NCI-H748 (cell line): Measurements from ENCODE around the gene TRIM34.
"Not testable (repeated sequence)": the region's sequence is repeated elsewhere in the genome, so short reads cannot be mapped to it uniquely, and the experiment has no call there.

Source experiments
- DNase-seq: peaks from one replicate; lab custom pipeline; 2025; ENCODE audit not compliant: unreplicated experiment; lab: John Stamatoyannopoulos, UW

TRIM34 gene, protein sequence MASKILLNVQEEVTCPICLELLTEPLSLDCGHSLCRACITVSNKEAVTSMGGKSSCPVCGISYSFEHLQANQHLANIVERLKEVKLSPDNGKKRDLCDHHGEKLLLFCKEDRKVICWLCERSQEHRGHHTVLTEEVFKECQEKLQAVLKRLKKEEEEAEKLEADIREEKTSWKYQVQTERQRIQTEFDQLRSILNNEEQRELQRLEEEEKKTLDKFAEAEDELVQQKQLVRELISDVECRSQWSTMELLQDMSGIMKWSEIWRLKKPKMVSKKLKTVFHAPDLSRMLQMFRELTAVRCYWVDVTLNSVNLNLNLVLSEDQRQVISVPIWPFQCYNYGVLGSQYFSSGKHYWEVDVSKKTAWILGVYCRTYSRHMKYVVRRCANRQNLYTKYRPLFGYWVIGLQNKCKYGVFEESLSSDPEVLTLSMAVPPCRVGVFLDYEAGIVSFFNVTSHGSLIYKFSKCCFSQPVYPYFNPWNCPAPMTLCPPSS

DNA sequence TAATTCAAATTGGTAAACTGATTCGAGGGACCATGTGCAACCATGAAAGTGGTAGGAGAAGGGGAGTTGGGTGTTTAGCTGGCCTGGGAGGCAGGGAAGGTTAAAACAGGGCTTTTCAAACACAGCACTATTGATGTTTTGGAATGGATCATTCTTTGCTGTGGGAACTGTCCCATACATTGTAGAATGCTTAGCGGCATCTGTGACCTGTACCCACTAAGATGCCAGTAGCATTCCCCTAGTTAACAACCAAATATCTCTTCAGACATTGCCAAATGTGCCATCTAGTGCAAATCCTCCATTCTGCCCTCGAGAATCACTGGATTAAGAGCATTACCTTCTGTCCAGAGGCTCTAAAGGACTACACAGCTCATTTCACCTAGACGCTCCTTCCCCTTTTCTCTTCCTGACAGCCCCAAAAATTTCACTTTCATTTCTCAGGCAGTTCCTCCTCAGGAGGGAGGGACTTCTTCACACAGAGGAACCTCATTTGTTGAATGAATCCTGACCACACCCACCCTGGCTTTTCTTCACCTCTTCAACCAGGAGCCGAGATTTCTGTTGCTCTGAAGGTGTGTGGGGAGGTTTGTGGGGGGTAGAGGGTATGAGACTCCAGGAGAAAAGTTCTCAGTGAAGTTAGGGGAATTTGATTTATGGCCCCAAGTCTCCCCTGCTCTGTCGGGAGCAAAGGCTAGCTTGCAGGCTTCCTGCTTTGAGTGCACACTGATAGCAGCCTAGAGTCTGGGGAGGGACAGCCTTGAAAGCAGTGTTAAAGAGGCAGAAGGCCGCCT, at the start of gene TRIM34:
Gene TRIM34, plus strand, starts transcription at position 513 of the 791 bp plus-strand sequence. CDS start 7,331 bp downstream, outside the sequence.
- no peak for DNase-seq

DNA sequence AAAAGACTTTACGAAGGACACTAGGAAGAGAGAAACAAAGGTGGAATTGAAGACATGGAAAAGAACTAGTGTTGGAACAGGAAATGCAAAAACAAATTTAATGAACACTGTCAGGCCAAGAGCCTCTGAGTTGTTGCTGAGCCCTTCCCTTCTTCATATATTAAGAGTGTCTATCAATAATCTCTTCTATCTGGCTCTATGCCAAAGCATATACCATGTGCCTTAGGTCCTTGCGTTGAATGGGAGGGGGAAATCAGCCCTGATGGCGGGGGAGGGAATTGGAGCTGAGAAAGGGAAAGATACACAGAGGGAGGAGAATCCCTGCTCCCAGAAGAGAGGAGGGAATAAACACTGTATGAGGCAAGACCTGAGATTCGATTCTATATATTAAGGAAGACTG, 49.6 kb upstream of the TRIM34 start:
- DNase-seq: peak; percentile 4

DNA sequence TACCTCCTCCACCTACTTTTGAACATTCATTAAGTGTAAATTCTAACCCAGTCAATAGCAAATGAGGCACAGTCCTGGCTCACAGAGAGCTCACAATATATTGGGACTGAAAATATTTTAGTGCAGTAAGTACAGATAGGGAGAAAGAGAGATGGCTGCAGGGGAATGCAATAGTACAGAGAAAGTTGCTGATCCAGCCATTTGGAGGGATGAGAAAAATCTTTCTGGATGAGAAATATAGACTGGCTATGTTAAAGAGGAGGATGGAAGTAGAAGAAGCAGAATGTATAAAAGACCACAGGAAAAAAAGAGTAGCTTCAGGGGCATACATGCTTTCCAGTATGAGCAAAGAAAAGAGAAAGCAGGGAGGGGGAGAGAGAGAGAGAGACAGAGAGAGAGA, 47.7 kb upstream of the TRIM34 start:
- no peak for DNase-seq

DNA sequence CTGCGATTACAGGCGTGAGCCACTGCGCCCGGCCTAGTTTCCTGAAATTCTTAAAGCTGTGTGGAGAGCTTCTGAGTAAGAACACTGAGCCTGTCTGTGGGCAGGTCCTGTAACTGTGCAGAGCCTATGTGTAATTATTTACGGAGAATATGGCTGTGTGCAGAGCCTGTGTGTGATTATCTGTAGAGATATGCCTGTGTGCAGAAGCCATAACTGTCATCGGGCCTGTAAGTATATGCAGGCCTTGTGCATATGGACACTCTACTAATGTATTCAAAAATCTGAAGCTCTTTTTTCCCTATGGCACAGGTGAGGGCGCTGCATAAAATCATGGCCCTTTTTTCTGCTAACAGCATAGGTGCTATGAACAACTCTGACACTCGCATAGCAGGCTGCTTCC, 44.2 kb upstream of the TRIM34 start, which contains the start of gene OR52B6:
Gene OR52B6, plus strand, starts transcription at position 301 of the 400 bp plus-strand sequence. Its CDS starts 0 bp downstream, at position 301.
- no peak for DNase-seq

DNA sequence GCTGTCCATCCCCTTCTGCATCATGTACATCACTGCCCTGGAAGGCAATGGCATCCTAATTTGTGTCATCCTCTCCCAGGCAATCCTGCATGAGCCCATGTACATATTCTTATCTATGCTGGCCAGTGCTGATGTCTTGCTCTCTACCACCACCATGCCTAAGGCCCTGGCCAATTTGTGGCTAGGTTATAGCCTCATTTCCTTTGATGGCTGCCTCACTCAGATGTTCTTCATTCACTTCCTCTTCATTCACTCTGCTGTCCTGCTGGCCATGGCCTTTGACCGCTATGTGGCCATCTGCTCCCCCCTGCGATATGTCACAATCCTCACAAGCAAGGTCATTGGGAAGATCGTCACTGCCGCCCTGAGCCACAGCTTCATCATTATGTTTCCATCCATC, 43.8 kb upstream of the TRIM34 start:
- no peak for DNase-seq

DNA sequence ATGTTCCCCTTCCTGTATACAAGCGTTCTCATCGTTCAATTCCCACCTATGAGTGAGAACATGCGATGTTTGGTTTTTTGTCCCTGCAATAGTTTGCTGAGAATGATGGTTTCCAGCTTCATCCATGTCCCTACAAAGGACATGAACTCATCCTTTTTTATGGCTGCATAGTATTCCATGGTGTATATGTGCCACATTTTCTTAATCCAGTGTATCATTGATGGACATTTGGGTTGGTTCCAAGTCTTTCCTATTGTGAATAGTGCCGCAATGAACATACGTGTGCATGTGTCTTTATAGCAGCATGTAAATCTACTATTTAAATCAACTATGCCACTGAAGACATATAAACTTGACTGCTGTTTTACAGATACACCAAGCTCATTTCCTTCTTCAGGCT, 40.3 kb upstream of the TRIM34 start:
- DNase-seq: not testable (repeated sequence)

DNA sequence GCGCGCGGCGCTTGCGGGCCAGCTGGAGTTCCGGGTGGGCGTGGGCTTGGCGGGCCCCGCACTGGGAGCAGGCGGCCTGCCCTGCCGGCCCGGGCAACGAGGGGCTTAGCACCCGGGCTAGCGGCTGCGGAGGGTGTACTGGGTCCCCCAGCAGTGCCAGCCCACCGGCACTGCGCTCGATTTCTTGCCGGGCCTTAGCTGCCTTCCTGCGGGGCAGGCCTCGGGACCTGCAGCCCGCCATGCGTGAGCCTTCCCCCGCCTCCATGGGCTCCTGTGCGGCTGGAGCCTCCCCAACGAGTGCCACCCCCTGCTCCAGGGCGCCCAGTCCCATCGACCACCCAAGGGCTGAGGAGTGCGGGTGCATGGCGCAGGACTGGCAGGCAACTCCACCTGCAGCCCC, 34.9 kb upstream of the TRIM34 start:
- DNase-seq: not testable (repeated sequence)

DNA sequence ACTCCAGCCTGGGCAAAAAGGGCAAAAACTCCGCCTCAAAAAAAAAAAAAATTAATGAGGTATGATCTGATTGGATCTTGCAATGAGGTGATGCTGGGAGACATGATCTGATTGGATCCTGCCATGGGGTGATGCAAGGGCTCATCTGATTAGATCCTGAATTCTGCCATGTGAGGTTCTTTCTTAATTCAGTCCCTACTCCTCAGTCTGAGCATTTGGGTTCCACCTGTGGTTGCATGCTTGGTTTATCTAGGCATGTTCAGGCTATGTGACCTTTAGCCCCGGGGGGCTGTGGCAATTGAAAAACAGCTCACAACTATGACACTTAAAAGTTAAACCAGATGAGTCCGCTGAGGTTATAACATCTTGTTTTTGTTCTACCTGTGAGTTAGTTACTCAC, 33.2 kb upstream of the TRIM34 start:
- DNase-seq: no peak

DNA sequence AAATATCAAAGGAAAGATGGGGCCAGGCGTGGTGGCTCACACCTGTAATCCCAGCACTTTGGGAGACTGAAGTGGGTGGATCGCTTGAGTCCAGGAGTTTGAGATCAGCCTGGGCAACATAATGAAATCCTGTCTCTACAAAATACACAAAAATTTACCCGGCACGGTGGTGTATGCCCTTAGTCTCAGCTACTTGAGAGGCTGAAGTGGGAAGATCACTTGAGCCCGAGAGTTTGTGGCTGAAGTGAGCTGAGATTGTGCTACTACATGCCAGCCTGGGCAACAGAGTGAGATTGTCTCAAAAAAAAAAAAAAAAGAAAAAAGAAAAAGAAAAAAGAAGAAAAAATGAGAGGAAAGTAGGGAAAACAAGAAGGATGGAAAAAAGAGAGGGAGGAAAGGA, 32.2 kb upstream of the TRIM34 start:
- no peak for DNase-seq

DNA sequence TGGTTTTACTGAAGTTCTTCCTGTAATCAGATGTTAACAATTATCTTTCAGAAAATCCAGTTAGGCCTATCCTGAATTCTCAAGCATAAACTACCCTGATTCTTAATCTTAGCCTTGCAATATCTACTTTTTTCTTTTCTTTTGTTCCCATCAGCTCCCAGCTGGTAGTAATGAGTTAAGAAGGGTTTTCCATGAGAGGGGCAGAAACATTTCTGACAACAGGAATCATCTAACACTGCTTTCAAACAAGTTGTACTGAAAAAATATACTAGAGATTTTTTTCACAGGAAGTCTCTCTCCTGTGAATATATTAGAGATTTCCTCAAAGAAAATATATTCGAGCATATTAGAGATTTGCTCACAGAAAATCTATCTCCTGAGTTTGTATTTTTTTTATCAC, 31.7 kb upstream of the TRIM34 start:
- no peak for DNase-seq

DNA sequence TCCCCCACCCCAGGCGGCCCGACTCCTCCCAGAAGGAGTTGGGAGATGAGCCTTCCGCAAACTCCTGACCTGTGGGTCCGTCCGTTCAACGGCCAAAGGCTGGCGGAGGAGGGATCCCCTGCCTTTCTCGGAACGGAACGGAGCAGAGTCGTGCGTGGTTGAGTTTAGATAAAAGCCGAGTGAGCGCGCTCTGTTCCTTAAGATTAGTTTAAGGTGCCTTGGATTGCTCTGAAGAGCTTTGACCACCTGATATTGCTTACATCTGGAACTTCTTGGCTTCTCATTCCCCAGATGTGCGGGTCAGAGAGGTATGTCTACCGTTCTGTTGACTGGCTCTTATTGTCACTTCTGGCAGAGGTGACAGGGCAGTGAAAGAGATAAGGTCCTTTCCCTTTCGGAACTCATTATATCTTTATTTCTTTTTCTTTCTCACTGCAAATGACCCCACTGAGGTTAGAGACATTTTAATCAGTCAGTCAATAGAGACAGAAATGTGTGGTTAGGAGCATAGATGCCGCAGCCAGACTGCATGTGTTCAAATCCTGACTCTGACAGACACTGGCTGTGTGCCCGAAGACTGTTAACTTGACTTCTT, 28.1 kb upstream of the TRIM34 start, which contains the start of gene TRIM6:
Gene TRIM6, plus strand, starts transcription at position 31 of the 595 bp plus-strand sequence. Its CDS starts 261 bp downstream, at position 292.
- DNase-seq: no peak

DNA sequence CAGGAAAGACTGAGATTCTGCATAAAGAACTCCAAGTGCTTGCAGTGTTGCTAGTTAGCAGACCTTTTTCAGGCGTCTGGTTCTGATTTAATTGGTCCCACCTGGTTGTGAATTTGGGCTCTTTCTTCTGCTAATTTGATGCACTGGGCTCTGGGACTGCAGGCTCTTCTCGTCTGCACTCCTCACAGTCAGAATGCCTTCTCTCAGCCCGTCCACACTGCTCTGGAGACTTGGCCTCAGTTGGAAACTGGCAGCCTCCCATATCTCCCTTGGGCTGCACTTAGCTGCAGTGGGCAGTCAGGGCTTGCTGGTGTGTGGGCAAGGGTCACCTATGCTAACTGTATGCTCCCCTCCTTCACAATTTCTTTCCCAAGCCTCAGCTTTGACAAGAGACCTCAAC, 26.8 kb upstream of the TRIM34 start:
- DNase-seq: no peak

DNA sequence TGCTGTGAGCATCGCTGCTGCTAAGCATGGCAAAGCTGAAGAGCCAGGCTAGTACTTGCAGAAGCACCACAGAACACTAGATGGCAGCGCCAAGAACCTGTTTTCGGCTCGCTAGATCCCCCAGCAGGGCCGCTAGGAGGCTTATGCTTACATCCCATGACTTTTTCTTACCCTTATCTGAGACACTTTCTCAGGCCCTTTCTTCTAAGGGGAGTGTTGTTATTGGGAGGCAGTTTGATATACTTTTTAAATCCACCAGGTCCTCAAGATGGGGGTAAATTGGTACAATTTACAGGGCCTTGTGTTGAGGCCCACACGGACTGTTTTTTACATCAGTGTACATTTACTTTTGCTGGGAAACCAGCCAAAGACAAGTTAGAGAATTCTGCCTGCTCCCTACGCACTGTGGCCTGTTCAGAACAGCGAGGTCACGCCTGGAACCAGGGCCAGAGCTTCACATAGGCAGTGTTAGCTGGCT, 24.4 kb upstream of the TRIM34 start:
- peak; percentile 60 for DNase-seq

DNA sequence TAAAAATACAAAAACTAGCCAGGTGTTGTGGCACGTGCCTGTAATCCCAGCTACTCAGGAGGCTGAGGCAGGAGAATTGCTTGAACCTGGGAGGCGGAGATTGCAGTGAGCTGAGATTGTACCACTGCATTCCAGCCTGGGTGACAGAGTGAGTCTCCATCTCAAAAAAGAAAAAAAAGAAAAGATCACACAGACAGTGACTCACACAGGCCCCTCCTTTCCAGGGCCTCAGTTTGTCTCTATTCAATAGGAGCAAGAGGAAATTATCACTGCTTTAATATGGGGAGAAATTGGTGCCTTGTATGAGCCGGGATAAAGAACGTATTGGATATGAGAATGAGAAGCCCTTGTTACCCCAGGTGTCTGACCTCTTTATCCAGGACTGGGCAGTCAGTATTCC, 22.0 kb upstream of the TRIM34 start:
- DNase-seq: not testable (repeated sequence)

DNA sequence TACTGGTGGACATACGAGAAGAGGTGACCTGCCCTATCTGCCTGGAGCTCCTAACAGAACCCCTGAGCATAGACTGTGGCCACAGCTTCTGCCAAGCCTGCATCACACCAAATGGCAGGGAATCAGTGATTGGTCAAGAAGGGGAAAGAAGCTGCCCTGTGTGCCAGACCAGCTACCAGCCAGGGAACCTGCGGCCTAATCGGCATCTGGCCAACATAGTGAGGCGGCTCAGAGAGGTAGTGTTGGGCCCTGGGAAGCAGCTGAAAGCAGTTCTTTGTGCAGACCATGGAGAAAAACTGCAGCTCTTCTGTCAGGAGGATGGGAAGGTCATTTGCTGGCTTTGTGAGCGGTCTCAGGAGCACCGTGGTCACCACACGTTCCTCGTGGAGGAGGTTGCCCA, 21.5 kb upstream of the TRIM34 start:
- no peak for DNase-seq

DNA sequence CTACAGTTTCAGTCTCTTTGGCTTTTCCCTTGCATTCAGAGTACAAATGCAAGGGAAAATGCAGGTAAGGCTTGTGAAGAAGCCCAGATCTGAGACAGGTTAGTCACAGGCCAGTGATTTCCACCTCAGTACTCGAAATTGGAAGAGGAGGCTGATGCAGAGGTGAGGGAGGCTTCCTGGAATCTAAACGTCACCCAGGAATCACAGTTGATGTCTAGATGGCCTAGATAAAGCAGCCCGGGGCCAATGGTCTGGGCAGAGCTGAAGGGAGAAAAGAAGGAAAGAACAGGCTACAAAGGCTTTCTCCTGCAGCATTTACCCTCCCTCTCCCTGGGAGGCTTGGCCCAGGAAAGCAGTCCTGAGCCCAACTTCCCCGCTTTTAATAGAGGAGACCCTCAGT, 19.9 kb upstream of the TRIM34 start:
- DNase-seq: no peak

DNA sequence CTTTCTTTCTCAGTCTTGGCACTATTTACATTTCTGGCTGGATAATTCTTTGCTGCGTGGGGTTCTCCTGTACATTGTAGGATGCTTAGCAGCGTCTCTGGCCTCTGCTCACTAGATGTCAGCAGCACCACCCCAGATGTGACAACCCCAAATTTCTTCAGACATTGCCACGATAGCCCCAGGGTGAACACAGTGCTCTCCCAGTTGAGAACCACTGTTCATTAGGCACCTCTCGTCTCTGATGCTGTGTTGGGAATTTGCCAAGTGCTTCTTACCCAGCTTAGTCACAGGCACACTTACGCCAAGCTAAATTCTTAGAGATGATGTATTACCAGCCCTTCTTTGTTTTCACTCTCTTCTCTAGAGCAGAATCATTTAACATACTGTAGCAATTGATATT, 19.0 kb upstream of the TRIM34 start:
- DNase-seq: no peak

DNA sequence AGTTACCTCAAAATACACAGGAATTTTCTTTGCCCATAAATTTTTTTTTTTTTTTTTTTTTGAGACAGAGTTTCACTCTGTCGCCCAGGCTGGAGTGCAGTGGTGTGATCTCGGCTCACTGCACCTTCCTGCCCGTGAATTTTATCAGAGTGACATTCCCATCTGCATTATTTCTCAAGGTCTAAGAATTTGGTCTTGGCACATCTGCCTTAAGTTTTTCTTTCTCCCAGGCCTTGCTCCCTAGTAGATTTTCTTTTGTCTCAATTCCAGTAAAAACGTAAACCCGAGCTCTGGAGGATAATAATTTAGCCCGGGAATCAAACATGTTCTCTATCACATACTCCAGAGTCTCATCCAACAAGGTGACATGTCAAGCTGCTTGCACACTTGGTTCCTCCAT, 16.0 kb upstream of the TRIM34 start:
- DNase-seq: no peak

DNA sequence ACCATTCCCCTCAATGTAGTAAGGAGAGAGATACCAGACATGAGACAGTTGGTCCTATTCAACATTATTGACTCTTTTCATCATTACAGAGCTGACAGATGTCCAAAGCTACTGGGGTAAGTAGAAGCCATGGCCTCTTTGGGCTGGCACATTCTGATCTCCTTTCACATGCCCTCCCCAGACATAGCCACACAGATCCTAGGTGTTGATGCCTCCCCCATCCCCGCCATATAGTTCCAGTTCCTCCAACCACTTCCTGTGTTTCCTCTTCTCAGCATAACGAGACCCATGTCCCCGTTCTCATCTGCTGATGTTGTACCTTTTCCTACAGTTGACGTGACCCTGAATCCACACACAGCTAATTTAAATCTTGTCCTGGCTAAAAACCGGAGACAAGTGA, 14.4 kb upstream of the TRIM34 start:
- no peak for DNase-seq

DNA sequence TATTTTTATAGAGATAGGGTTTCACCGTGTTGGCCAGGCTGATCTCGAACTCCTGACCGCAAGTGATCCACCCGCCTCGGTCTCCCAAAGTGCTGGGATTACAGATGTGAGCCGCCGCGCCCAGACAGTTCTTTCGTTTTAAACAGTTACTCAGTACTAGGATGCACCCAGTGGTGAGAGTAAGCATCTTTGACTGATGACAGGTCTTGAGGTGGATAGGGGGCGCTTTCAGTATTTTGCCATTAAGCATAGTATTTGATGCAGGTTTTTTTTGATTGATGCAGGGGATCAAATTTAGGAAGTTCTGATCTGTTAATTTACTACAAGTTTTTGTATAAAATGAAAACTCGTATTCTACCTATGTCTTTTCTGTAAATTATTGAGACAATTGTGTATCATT, 13.2 kb upstream of the TRIM34 start:
- DNase-seq: no peak

DNA sequence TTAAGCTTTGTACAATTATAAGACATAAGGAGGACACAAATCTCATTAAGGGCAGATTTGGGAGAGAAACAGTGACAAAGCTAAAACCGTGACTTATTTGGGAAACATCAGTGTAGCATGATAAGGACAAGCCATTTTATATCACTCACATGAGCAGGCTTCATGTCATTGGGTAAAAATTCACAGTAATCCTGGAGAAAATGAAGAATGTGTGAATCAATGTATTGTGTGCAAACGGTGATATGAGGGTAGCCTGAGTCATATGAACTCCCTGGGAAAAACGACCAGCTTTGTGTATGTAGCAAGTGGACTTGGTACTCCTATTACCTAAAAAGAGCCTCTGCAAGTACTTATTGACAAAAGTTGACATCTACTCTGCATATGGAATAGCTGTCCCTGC, 6.0 kb upstream of the TRIM34 start:
- DNase-seq: no peak
